Measurements from ENCODE around the gene HDAC4. TPM values are rescaled to one million over a fixed set of nuclear protein-coding genes. Genes with fewer than 3 reads are reported as not detected.

The HDAC4 gene
- total RNA-seq, 4 donors from 2014 or later, result 30.2 to 103 (median 51.7) TPM

- no peak for ATAC-seq (ENCODE audit: low FRiP score)
- no peak for DNase-seq (ENCODE audit: low spot score)
- TF ChIP-seq, protein P1, sequence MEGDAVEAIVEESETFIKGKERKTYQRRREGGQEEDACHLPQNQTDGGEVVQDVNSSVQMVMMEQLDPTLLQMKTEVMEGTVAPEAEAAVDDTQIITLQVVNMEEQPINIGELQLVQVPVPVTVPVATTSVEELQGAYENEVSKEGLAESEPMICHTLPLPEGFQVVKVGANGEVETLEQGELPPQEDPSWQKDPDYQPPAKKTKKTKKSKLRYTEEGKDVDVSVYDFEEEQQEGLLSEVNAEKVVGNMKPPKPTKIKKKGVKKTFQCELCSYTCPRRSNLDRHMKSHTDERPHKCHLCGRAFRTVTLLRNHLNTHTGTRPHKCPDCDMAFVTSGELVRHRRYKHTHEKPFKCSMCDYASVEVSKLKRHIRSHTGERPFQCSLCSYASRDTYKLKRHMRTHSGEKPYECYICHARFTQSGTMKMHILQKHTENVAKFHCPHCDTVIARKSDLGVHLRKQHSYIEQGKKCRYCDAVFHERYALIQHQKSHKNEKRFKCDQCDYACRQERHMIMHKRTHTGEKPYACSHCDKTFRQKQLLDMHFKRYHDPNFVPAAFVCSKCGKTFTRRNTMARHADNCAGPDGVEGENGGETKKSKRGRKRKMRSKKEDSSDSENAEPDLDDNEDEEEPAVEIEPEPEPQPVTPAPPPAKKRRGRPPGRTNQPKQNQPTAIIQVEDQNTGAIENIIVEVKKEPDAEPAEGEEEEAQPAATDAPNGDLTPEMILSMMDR (IDR thresholded peaks at IDR 0.05), result no peak
These were observed 143.3 kb downstream of the HDAC4 start for GRCh38 chr2:239257511-239257937.

DNA sequence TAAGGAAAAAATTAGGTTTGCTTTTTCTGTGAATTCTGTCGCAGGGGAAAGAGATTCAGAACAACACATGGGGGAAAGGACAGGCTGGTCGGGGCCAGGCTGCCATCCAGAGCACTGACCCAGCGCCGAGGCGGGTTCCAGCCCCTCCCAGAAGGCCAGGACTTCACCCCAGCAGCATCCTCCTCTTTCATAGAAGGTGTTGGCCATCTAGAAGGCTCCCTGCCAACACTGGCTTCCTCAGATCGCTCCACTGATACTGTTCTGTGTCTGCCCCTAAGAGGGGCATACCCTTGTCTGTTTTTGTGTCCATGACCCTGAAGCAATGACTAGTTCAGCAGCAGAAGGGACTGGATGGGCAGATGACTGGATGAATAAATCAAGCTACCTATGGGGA is 144.5 kb downstream of the HDAC4 start:
- ATAC-seq (ENCODE audit: low FRiP score) (no peak), DNase-seq (ENCODE audit: low spot score) (no peak)
- TF ChIP-seq, protein P1 (IDR thresholded peaks at IDR 0.05), result no peak

- TF ChIP-seq, protein P1 (IDR thresholded peaks at IDR 0.05), result no peak
- ATAC-seq (ENCODE audit: low FRiP score) (no peak), DNase-seq (ENCODE audit: low spot score) (no peak)
These were observed 145.0 kb downstream of the HDAC4 start for GRCh38 chr2:239255628-239256349.

DNA sequence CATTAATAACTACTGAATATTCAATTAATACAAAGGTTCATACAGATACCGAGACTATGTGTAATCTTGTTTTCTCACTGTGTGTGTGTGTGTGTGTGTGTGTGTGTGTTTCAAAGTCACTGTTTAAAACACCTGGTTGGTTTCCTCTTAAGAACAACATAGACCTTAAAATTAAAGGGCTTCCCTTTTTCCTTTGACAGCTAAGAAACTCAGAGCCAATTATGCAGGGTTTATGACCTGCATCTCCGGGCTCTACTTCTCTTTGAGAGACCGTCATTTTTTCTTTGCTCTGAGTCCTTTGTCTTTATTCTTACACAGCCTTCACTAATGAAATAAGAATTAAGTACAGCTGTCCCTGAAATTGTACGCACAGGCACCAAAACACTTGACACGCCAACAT is 145.6 kb downstream of the HDAC4 start:
- ATAC-seq (ENCODE audit: low FRiP score), result no peak
- TF ChIP-seq, protein P1 (IDR thresholded peaks at IDR 0.05), result no peak
- no peak for DNase-seq (ENCODE audit: low spot score)

DNA sequence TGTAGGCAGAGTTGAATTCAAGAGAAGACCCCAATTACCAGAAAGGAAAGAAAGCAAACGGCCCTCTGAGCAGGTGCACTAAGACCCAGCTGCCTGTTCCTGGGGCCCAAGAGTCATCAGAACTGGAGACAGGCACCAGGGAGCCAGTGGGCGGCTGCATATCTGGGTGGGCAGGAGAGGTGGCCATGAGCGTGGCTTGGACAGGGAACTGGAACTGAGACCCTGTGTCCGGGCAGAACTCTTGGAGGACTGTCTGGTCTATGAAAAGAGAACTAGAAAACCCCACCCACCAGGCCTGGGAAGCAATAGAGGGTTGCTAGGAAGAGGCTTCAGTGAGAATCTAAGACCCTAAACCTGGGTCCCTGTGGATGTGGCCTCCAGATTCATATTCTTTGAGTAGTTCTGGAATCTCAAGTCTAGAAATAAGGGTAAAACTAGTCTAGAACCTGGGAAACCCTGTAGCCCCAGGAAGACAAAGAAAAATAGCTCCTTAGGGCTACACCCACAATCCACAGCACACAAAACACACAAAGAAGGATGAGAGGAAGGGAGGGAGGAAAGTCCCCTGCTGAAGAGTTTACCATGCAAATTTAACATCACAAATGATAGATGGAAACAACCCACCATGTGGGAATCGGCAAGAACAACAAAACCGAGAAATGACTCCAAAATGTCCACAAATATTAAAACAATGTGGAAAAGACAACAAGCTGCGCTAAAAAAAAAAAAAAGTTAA is 147.0 kb downstream of the HDAC4 start:
- DNase-seq (ENCODE audit: low spot score) (no peak), ATAC-seq (ENCODE audit: low FRiP score) (no peak)
- TF ChIP-seq, protein P1 (IDR thresholded peaks at IDR 0.05), result no peak

- TF ChIP-seq, protein P1 (IDR thresholded peaks at IDR 0.05), result no peak
- ATAC-seq (ENCODE audit: low FRiP score), result no peak
- no peak for DNase-seq (ENCODE audit: low spot score)
These were observed 147.6 kb downstream of the HDAC4 start for GRCh38 chr2:239253264-239253663.
